DND-41 (cell line): ENCODE results near the gene HEXIM2.
A peak's percentile ranks its signal among the peaks of the same experiment; 100 is the strongest.

ENCODE experiments used
- ATAC-seq: fragments of 200-7000 bp; cut with Tn5 transposase; 3 replicates; pipeline ENCODE4 v1.9.1; 2021; ENCODE audit warnings: low read depth; ENCODE audit not compliant: insufficient read depth
- DNase-seq: peaks from one replicate; pipeline ENCODE4 v3.0.0-alpha.2; 2020
- H2AFZ ChIP-seq: 2 replicates; pipeline ENCODE4 v1.6.0; 2012; ENCODE audit warnings: low read depth, low read length
- H3K27ac ChIP-seq: 2 replicates; pipeline ENCODE4 v1.5.1; 2012; ENCODE audit warnings: low read length, inconsistent platforms
- H3K27me3 ChIP-seq: fragments of 200-600 bp; sonication (generic); 2 replicates; pipeline ENCODE4 v1.6.0; 2012; ENCODE audit warnings: low read length, mild to moderate bottlenecking, inconsistent platforms; ENCODE audit not compliant: insufficient read depth, poor library complexity
- H3K36me3 ChIP-seq: 2 replicates; pipeline ENCODE4 v1.5.1; 2012; ENCODE audit warnings: low read length, inconsistent platforms; ENCODE audit not compliant: insufficient read depth
- H3K4me1 ChIP-seq: 2 replicates; pipeline ENCODE4 v1.5.1; 2012; ENCODE audit warnings: mild to moderate bottlenecking, low read length; ENCODE audit not compliant: insufficient read depth
- H3K4me2 ChIP-seq: 2 replicates; pipeline ENCODE4 v1.6.0; 2012; ENCODE audit warnings: mild to moderate bottlenecking, moderate library complexity, low read length, inconsistent platforms; ENCODE audit not compliant: insufficient read depth
- H3K4me3 ChIP-seq, 2 experiments: fragments of 200-600 bp in 1 of 2; shearing (Covaris generic) in 1 of 2; 2 replicates each; pipeline ENCODE4 v1.5.1; 2012 to 2016; ENCODE audit warnings: inconsistent platforms in 2 of 2, low read length in 2 of 2, mild to moderate bottlenecking in 2 of 2, low read depth in 1 of 2, moderate library complexity in 1 of 2
- H3K79me2 ChIP-seq: 2 replicates; pipeline ENCODE4 v1.6.0; 2012; ENCODE audit warnings: low read length, inconsistent platforms; ENCODE audit not compliant: insufficient read depth
- H3K9ac ChIP-seq: 2 replicates; pipeline ENCODE4 v1.6.0; 2012; ENCODE audit warnings: low read depth, mild to moderate bottlenecking, inconsistent platforms, low read length, moderate library complexity
- H3K9me3 ChIP-seq: 2 replicates; pipeline ENCODE4 v1.5.1; 2012; ENCODE audit warnings: low read length, moderate library complexity, mild to moderate bottlenecking, inconsistent platforms; ENCODE audit not compliant: insufficient read depth, severe bottlenecking
- H4K20me1 ChIP-seq: 2 replicates; pipeline ENCODE4 v1.6.0; 2012; ENCODE audit warnings: low read length; ENCODE audit not compliant: insufficient read depth
- CTCF ChIP-seq: IDR thresholded peaks from 2 replicates; pipeline ENCODE4 v1.5.1; 2012; ENCODE audit warnings: borderline replicate concordance, low read length, moderate library complexity, mild to moderate bottlenecking; ENCODE audit not compliant: poor library complexity, severe bottlenecking; ENCODE audit errors: extremely low read depth
- EZH2 ChIP-seq: IDR thresholded peaks from 3 replicates; pipeline ENCODE4 v1.6.1; 2012; ENCODE audit warnings: borderline replicate concordance, low read depth, mild to moderate bottlenecking, moderate library complexity, low read length, inconsistent platforms; ENCODE audit not compliant: severe bottlenecking

The HEXIM2 gene

GRCh38 chr17:45145035-45145389, 16.7 kb upstream of the HEXIM2 start:
- peaks cover 27% of the 10 kb centered on the region for H3K79me2 ChIP-seq
- ATAC-seq (no peak), DNase-seq (no peak)
- H2AFZ ChIP-seq: no peak overlapping the region
- TF ChIP-seq CTCF (no peak), EZH2 (no peak)
- peaks cover 20% of the 10 kb centered on the region for H3K4me1 ChIP-seq
- no peak overlapping the region for H3K4me2 ChIP-seq
- H3K27ac ChIP-seq: no peak overlapping the region
- H3K4me3 ChIP-seq: no peak overlapping the region
- no peaks in the 10 kb centered on the region for H3K27me3 ChIP-seq
- no peaks in the 10 kb centered on the region for H3K9me3 ChIP-seq
- peaks cover 12% of the 10 kb centered on the region; the same call in 1 of the 2 replicates for H4K20me1 ChIP-seq
- H3K9ac ChIP-seq: no peak overlapping the region
- H3K36me3 ChIP-seq: no peaks in the 10 kb centered on the region; the same call in 1 of the 2 replicates

- peak overlapping the region; percentile 99 for H3K27ac ChIP-seq
- TF ChIP-seq CTCF (no peak), EZH2 (no peak)
- peak overlapping the region in 1 of 2 experiments; percentile 83; a peak in 3 of 4 replicates for H3K4me3 ChIP-seq
- peaks cover 15% of the 10 kb centered on the region; the same call in 1 of the 2 replicates for H4K20me1 ChIP-seq
- peak overlapping the region; percentile 96 for H3K9ac ChIP-seq
- H3K79me2 ChIP-seq: peaks cover 39% of the 10 kb centered on the region
- H3K36me3 ChIP-seq: no peaks in the 10 kb centered on the region; the same call in 1 of the 2 replicates
- H3K4me1 ChIP-seq: peaks cover 30% of the 10 kb centered on the region
- H2AFZ ChIP-seq: no peak overlapping the region
- H3K4me2 ChIP-seq: peak overlapping the region; percentile 94
- ATAC-seq (no peak), DNase-seq (no peak)
- no peaks in the 10 kb centered on the region for H3K9me3 ChIP-seq
- H3K27me3 ChIP-seq: no peaks in the 10 kb centered on the region
Measured at GRCh38 chr17:45146166-45146565, 15.5 kb upstream of the HEXIM2 start.

- Histone ChIP-seq H3K27me3 (no peaks in the 10 kb centered on the region), H4K20me1 (peaks cover 19% of the 10 kb centered on the region; the same call in 1 of the 2 replicates), H3K27ac (peak overlapping the region; percentile 99), H3K9me3 (no peaks in the 10 kb centered on the region), H2AFZ (peak overlapping the region; percentile 91; the same call in 1 of the 2 replicates), H3K4me1 (peaks cover 33% of the 10 kb centered on the region), H3K4me3 (peak overlapping the region; percentile 82 to 83; a peak in 3 of 4 replicates), H3K9ac (peak overlapping the region; percentile 96), H3K79me2 (peaks cover 43% of the 10 kb centered on the region), H3K36me3 (no peaks in the 10 kb centered on the region; the same call in 1 of the 2 replicates), H3K4me2 (peak overlapping the region; percentile 94)
- DNase-seq (no peak), ATAC-seq (no peak)
- no peak for TF ChIP-seq CTCF
- no peak for TF ChIP-seq EZH2
Measured at GRCh38 chr17:45146592-45146889, 15.1 kb upstream of the HEXIM2 start.
